ENCODE results near the gene IRX3. TPM values are rescaled to one million over a fixed set of nuclear protein-coding genes. Genes with fewer than 3 reads are reported as not detected.

The IRX3 gene
- total RNA-seq (2022) (15.7 and 17.6 TPM in 2 replicates), Bru-seq, nascent RNA (percentile 61 among the genes with signal in this experiment), BruChase-seq, experiment 1, labeled RNA remaining after a 6-hour chase (percentile 47 among the genes with signal in this experiment), BruChase-seq, experiment 2, labeled RNA remaining after a 2-hour chase (percentile 74 among the genes with signal in this experiment)
- long read RNA-seq, transcript IRX3-201 (4 exons, 2,601 nt), result major isoform, 32 of 47 reads
- long read RNA-seq, partial matches to known transcripts, result 13 of 47 reads
- long read RNA-seq, other reads (novel, unspliced or antisense), result 2 of 47 reads

DNA sequence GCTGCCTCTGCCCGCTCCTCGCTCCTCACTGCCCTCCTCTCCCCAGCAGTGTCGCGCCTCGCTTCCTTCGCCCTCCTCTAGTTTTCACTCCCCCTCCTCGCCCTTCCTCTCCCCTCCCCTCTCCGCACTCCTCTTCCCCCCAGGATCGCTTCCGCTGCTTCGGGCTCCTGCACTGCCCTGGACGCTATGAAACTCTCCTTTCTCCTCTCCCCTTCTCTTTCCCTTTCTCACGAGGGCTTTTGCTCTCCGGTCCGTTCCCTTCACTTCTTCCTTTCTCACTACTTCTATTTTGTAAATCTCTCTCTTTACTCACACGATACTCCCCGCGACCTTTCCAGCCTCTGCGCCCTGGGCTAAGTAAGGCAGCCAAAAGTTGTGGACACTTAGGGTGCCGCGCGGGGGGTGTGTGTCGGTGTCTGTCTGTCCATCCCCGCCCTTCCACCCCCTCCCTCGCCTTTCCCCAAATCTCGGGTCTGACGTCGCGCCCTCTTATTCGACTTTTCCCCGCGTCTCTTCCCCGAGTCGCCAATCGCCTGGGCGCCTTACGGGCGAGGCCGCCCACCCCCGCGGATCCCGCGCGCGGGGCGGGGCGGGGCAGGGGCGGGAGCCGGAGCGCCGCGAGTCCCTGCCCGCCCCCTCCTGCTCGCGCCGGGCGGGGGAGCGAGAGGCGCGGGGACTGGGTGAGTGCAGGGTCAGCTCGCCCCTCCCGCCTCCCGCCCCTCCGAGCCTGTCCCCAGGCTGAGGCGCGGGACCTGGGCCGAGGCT is at the start of gene IRX3:
Gene IRX3, minus strand, starts transcription at position 422 of the 765 bp plus-strand sequence. CDS start 737 bp downstream, outside the sequence.
- intact Hi-C loops (cut with micrococcal nuclease), result loop anchor here (1.0 to 10.0 kb wide), 8 partner anchors 94 to 736 kb away; no protein-coding TSS in a partner anchor
- TF ChIP-seq, protein P1, sequence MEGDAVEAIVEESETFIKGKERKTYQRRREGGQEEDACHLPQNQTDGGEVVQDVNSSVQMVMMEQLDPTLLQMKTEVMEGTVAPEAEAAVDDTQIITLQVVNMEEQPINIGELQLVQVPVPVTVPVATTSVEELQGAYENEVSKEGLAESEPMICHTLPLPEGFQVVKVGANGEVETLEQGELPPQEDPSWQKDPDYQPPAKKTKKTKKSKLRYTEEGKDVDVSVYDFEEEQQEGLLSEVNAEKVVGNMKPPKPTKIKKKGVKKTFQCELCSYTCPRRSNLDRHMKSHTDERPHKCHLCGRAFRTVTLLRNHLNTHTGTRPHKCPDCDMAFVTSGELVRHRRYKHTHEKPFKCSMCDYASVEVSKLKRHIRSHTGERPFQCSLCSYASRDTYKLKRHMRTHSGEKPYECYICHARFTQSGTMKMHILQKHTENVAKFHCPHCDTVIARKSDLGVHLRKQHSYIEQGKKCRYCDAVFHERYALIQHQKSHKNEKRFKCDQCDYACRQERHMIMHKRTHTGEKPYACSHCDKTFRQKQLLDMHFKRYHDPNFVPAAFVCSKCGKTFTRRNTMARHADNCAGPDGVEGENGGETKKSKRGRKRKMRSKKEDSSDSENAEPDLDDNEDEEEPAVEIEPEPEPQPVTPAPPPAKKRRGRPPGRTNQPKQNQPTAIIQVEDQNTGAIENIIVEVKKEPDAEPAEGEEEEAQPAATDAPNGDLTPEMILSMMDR (IDR thresholded peaks at IDR 0.05; ENCODE audit: unreplicated experiment), result no peak
- peak; percentile 97 for DNase-seq (ENCODE audit: unreplicated experiment)
- no peaks in the 10 kb centered on the region for H3K27me3 Mint-ChIP-seq (ENCODE audit: insufficient read depth, unreplicated experiment)
- no TSS peak for BruUV-seq (replicated peaks)
- peaks cover 48% of the 10 kb centered on the region for H3K36me3 Mint-ChIP-seq (ENCODE audit: insufficient read depth, unreplicated experiment)
- H3K4me1 Mint-ChIP-seq (ENCODE audit: insufficient read depth, unreplicated experiment), result peaks cover 4% of the 10 kb centered on the region
- ChIA-PET CTCF (interaction anchor here (0.8 to 1.5 kb wide), 7 partner anchors 137 to 513 kb away, joined by 3 to 5 read pairs (median 3); no protein-coding TSS in a partner anchor), POLR2A (interaction anchor here (0.5 to 11.8 kb wide), 38 partner anchors 10 to 643 kb away, joined by 3 to 352 read pairs (median 4); partner anchors contain the start of gene IRX5)
- H3K4me3 Mint-ChIP-seq (ENCODE audit: unreplicated experiment), result peak within 1 kb of the TSS; percentile 94
- peak within 1 kb of the TSS; percentile 95 for H3K27ac Mint-ChIP-seq (ENCODE audit: low read depth, unreplicated experiment)
- no peaks in the 10 kb centered on the region for H3K9me3 Mint-ChIP-seq (ENCODE audit: unreplicated experiment)

DNA sequence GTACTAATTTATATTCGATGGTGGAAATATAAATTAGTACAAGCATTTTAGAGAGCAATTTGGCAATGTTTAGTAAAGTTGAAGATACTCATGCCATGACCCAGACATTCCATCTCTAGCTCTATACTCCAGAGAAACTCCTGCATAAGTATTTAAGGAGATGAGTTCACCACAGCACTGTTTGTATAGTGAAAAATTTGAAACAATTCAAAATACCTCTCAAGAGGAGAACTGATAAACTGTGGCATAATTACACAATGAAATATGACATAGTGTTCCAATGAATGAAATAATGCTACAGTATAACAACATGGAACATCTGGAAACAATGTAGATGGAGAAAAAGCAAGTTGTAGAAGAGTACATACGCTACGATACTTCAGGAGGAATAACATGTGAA is 48.6 kb upstream of the IRX3 start:
- DNase-seq (ENCODE audit: unreplicated experiment), result no peak
- POLR2A ChIA-PET, result interaction anchor here (1.2 to 1.3 kb wide), 3 partner anchors 20 to 594 kb away, joined by 3 to 8 read pairs (median 4); no protein-coding TSS in a partner anchor
- intact Hi-C loops (cut with micrococcal nuclease), result no loop called here
- CTCF ChIA-PET, result no interaction called here
- H3K4me3 Mint-ChIP-seq (ENCODE audit: unreplicated experiment), result no peak overlapping the region
- TF ChIP-seq, protein P1 (IDR thresholded peaks at IDR 0.05; ENCODE audit: unreplicated experiment), result no peak
- no TSS peak for BruUV-seq (replicated peaks)
- H3K4me1 Mint-ChIP-seq (ENCODE audit: insufficient read depth, unreplicated experiment), result peaks cover 7% of the 10 kb centered on the region
- no peaks in the 10 kb centered on the region for H3K9me3 Mint-ChIP-seq (ENCODE audit: unreplicated experiment)
- no peaks in the 10 kb centered on the region for H3K36me3 Mint-ChIP-seq (ENCODE audit: insufficient read depth, unreplicated experiment)
- no peak overlapping the region for H3K27ac Mint-ChIP-seq (ENCODE audit: low read depth, unreplicated experiment)
- H3K27me3 Mint-ChIP-seq (ENCODE audit: insufficient read depth, unreplicated experiment), result no peaks in the 10 kb centered on the region

DNA sequence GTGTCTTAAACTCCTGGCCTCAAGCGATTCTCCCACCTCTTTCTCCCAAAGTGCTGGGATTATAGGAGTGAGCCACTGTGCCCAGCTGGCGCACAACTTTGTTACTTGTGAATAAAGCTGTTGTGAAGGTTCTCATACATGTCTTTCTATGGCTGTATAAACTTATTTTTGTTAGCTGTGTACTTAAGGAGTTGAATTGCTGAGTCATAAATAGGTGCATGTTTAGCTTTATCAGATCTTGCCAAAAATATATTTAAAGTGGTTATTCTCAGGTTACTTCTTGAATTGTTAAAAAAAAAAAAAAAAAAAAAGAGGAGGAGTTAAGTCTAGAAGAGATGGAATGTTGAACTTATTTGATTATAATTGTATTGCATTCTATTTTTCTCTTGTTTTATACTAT is 47.6 kb upstream of the IRX3 start:
- CTCF ChIA-PET, result interaction anchor here (0.7 kb wide), 2 partner anchors 49 to 1139 kb away, joined by 3 read pairs; no protein-coding TSS in a partner anchor
- no peaks in the 10 kb centered on the region for H3K27me3 Mint-ChIP-seq (ENCODE audit: insufficient read depth, unreplicated experiment)
- peak; percentile 18 for DNase-seq (ENCODE audit: unreplicated experiment)

More for the DNA sequence above, 47.6 kb upstream of the IRX3 start:
- intact Hi-C loops (cut with micrococcal nuclease), result no loop called here
- no TSS peak for BruUV-seq (replicated peaks)
- no peaks in the 10 kb centered on the region for H3K36me3 Mint-ChIP-seq (ENCODE audit: insufficient read depth, unreplicated experiment)
- peaks cover 7% of the 10 kb centered on the region for H3K4me1 Mint-ChIP-seq (ENCODE audit: insufficient read depth, unreplicated experiment)
- H3K4me3 Mint-ChIP-seq (ENCODE audit: unreplicated experiment), result no peak overlapping the region
- TF ChIP-seq, protein P1 (IDR thresholded peaks at IDR 0.05; ENCODE audit: unreplicated experiment), result no peak
- H3K27ac Mint-ChIP-seq (ENCODE audit: low read depth, unreplicated experiment), result no peak overlapping the region
- POLR2A ChIA-PET, result interaction anchor here (1.0 to 1.5 kb wide), 6 partner anchors 10 to 595 kb away, joined by 3 to 8 read pairs (median 4); partner anchors contain the start of gene IRX3
- H3K9me3 Mint-ChIP-seq (ENCODE audit: unreplicated experiment), result no peaks in the 10 kb centered on the region
